Stomach smooth muscle (tissue), 2 donors: ENCODE data around the gene AMN.

Source experiments
- H3K27ac ChIP-seq: one replicate; pipeline ENCODE4 v1.7.0; 2013; ENCODE audit warnings: mild to moderate bottlenecking, low read length, inconsistent platforms
- H3K27me3 ChIP-seq, 2 donors: one replicate each; pipeline ENCODE4 v1.7.0; 2013; ENCODE audit warnings: low read length in 2 of 2; ENCODE audit not compliant: insufficient read depth in 2 of 2, control insufficient read depth in 1 of 2
- H3K36me3 ChIP-seq, 2 donors: one replicate each; pipeline ENCODE4 v1.7.0; 2013; ENCODE audit warnings: low read length in 2 of 2; ENCODE audit not compliant: control insufficient read depth in 2 of 2, insufficient read depth in 2 of 2
- H3K4me1 ChIP-seq: one replicate; pipeline ENCODE4 v1.7.0; 2013; ENCODE audit warnings: low read length; ENCODE audit not compliant: control insufficient read depth, insufficient read depth
- H3K4me3 ChIP-seq, 2 donors: one replicate each; pipeline ENCODE4 v1.7.0; 2013; ENCODE audit warnings: low read length in 2 of 2
- H3K9ac ChIP-seq, 2 donors: one replicate each; pipeline ENCODE4 v1.7.0; 2013; ENCODE audit warnings: low read length in 2 of 2, mild to moderate bottlenecking in 1 of 2
- H3K9me3 ChIP-seq, 2 donors: one replicate each; pipeline ENCODE4 v1.7.0; 2013; ENCODE audit warnings: low read length in 2 of 2; ENCODE audit not compliant: control insufficient read depth in 2 of 2
- donor health status: healthy.
- donor health status: Pancreatic carcinoma.

The AMN gene

GRCh38 chr14:102929241-102930137 is 7.0 kb downstream of the AMN start:
- Histone ChIP-seq H3K4me1 (peaks cover 25% of the 10 kb centered on the region), H3K36me3 (peaks cover 4 to 6% of the 10 kb centered on the region in 2 donors), H3K27me3 (peaks cover 32 to 41% of the 10 kb centered on the region in 2 donors), H3K9ac (no peak overlapping the region), H3K27ac (no peak overlapping the region), H3K4me3 (peak overlapping the region; percentile 40 to 64), H3K9me3 (no peaks in the 10 kb centered on the region)

- H3K27me3 ChIP-seq = peaks cover 26 to 37% of the 10 kb centered on the region in 2 donors
- H3K4me3 ChIP-seq = no peak overlapping the region
- H3K27ac ChIP-seq = no peak overlapping the region
- peaks cover 25% of the 10 kb centered on the region for H3K4me1 ChIP-seq
- H3K36me3 ChIP-seq = peaks cover 4 to 6% of the 10 kb centered on the region in 2 donors
- H3K9me3 ChIP-seq = no peaks in the 10 kb centered on the region
- no peak overlapping the region for H3K9ac ChIP-seq
These were observed 7.8 kb downstream of the AMN start for GRCh38 chr14:102930138-102930752.

GRCh38 chr14:102930753-102931579 is 8.5 kb downstream of the AMN start:
- Histone ChIP-seq H3K27me3 (peaks cover 23 to 37% of the 10 kb centered on the region in 2 donors), H3K9ac (no peak overlapping the region), H3K36me3 (peaks cover 4 to 6% of the 10 kb centered on the region in 2 donors), H3K27ac (no peak overlapping the region), H3K9me3 (no peaks in the 10 kb centered on the region), H3K4me1 (peaks cover 25% of the 10 kb centered on the region), H3K4me3 (no peak overlapping the region)

- H3K27me3 ChIP-seq = peaks cover 22 to 37% of the 10 kb centered on the region in 2 donors
- H3K4me1 ChIP-seq = peaks cover 25% of the 10 kb centered on the region
- H3K9me3 ChIP-seq = no peaks in the 10 kb centered on the region
- H3K4me3 ChIP-seq = no peak overlapping the region
- H3K9ac ChIP-seq = no peak overlapping the region
- H3K27ac ChIP-seq = no peak overlapping the region
- peaks cover 8 to 9% of the 10 kb centered on the region in 2 donors for H3K36me3 ChIP-seq
These were observed 9.3 kb downstream of the AMN start for GRCh38 chr14:102931580-102932285.

- Histone ChIP-seq H3K9me3 (no peaks in the 10 kb centered on the region), H3K4me3 (no peak overlapping the region), H3K9ac (no peak overlapping the region), H3K27ac (no peak overlapping the region), H3K27me3 (peaks cover 19 to 33% of the 10 kb centered on the region in 2 donors), H3K4me1 (peaks cover 25% of the 10 kb centered on the region), H3K36me3 (peaks cover 12 to 14% of the 10 kb centered on the region in 2 donors)
These were observed 10.2 kb downstream of the AMN start for GRCh38 chr14:102932484-102933248.

- H3K36me3 ChIP-seq = peaks cover 19% of the 10 kb centered on the region in 2 donors
These were observed 11.3 kb downstream of the AMN start for GRCh38 chr14:102933618-102934231.

GRCh38 chr14:102935756-102936155 is 13.3 kb downstream of the AMN start:
- no peaks in the 10 kb centered on the region for H3K9me3 ChIP-seq
- H3K27ac ChIP-seq = no peak overlapping the region
- H3K9ac ChIP-seq = no peak overlapping the region
- H3K27me3 ChIP-seq = peaks cover 2% of the 10 kb centered on the region in 2 donors
- peaks cover 30 to 31% of the 10 kb centered on the region in 2 donors for H3K36me3 ChIP-seq
- no peak overlapping the region for H3K4me3 ChIP-seq
- peaks cover 4% of the 10 kb centered on the region for H3K4me1 ChIP-seq

More at GRCh38 chr14:102933618-102934231, 11.3 kb downstream of the AMN start:
- Histone ChIP-seq H3K9ac (no peak overlapping the region), H3K9me3 (no peaks in the 10 kb centered on the region), H3K4me1 (peaks cover 18% of the 10 kb centered on the region), H3K27me3 (peaks cover 11 to 23% of the 10 kb centered on the region in 2 donors), H3K4me3 (no peak overlapping the region), H3K27ac (no peak overlapping the region)

GRCh38 chr14:102937331-102938175 is 15.1 kb downstream of the AMN start:
- peaks cover 42% of the 10 kb centered on the region in 2 donors for H3K36me3 ChIP-seq
- no peaks in the 10 kb centered on the region for H3K9me3 ChIP-seq
- no peak overlapping the region for H3K4me3 ChIP-seq
- H3K27ac ChIP-seq = no peak overlapping the region
- H3K27me3 ChIP-seq = no peaks in the 10 kb centered on the region
- peaks cover 12% of the 10 kb centered on the region for H3K4me1 ChIP-seq
- no peak overlapping the region for H3K9ac ChIP-seq

GRCh38 chr14:102938191-102938590 is 15.7 kb downstream of the AMN start:
- Histone ChIP-seq H3K4me1 (peaks cover 12% of the 10 kb centered on the region), H3K27ac (no peak overlapping the region), H3K36me3 (peaks cover 41 to 44% of the 10 kb centered on the region in 2 donors), H3K9me3 (no peaks in the 10 kb centered on the region), H3K4me3 (no peak overlapping the region), H3K9ac (no peak overlapping the region), H3K27me3 (no peaks in the 10 kb centered on the region)
